SK-N-MC (cell line): Measurements from ENCODE around the gene ZNF322.
"Not testable (repeated sequence)": the region's sequence is repeated elsewhere in the genome, so short reads cannot be mapped to it uniquely, and the experiment has no call there.

ENCODE experiments used
- EZH2 ChIP-seq: fragments of 200-600 bp; sonication (generic); IDR thresholded peaks from one replicate; pipeline ENCODE4 v1.6.1; 2017; ENCODE audit warnings: antibody characterized with exemption
- FOXP2 ChIP-seq: optimal IDR thresholded peaks from 2 replicates; pipeline ENCODE3; 2011; ENCODE audit warnings: mild to moderate bottlenecking, moderate library complexity; ENCODE audit not compliant: insufficient read depth; ENCODE audit errors: extremely low read length, control extremely low read depth
- POLR2AphosphoS5 ChIP-seq: IDR thresholded peaks from 2 replicates; pipeline ENCODE4 v1.6.1; 2012; ENCODE audit warnings: mild to moderate bottlenecking, low read depth, low read length, borderline replicate concordance

- TF ChIP-seq EZH2, POLR2AphosphoS5, FOXP2: not testable (repeated sequence)
Measured at GRCh38 chr6:26705352-26705751, 45.8 kb upstream of the ZNF322 start.
